GM18517 (cell line): Measurements from ENCODE around the gene SCARB1.

ENCODE experiments used
- ATAC-seq: cut with Tn5 transposase; IDR thresholded peaks from one replicate; pipeline ENCODE4 v1.9.1; 2021; ENCODE audit warnings: mild to moderate bottlenecking, moderate library complexity; ENCODE audit not compliant: unreplicated experiment

The SCARB1 gene

DNA sequence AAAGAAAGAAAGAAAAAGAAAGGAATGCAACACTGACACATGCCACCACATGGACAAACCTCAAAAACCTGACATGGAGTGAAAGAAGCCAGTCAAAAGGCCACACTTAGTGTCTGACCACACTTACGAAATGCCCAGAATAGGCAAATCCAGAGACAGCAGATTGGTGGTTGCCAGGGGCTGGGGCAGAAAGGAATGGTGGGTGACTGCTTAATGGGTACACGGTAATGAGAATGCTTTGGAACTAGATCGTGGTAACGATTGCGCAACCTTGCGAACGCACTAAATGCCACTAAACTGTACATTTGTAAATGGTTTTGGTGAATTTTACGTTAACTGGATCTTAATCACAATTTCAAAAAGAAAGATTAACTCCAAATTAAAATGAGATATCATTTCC, 39.5 kb downstream of the SCARB1 start:
- ATAC-seq: no peak

DNA sequence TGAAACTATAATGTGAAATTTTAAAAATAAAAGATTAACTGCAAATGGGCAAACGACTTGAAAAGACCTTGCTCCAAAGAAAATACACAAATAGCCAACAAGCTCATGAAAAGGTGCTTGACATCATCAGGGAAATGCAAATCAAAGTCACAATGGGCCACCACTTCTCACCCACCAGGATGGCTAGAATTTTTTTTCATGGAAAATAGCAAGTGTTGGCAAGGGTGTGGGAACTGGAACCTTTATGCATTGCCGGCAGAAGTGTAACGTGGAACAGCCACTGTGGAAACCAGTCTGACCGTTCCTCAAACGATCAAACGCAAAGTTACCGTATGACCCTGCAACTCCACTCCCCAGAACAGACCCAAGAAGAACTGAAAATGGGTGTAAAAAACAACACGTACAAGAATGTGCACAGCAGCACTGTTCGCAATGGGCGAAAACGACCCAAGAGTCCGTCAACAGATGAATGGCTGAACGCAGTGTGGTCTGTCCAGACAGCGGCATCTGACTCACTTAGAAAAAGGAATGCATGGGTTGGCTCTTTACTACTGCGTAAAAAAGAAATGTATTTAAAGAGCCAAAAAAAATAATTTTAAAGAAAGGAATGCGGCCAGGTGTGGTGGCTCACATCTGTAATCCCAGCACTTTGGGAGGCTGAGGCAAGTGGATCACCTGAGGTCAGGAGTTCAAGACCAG, 40.2 kb downstream of the SCARB1 start:
- ATAC-seq: no peak

DNA sequence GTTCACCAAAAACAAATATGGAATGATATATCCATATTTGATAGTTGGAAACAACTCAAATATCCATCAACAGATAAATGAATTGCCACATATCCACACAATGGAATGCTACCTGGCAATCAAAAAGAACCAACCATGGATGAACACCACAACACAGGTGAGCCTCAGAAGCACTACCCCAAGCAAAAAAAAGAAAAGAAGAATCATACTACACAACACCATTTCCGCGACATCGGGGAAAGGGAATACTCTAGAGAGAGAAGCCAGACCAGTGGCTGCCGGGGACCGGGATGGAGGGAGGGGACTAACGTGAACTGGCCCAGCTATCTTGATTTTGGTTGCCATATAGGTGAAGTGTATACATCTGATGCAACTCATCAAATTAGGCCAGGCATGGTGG, 41.4 kb downstream of the SCARB1 start:
- no peak for ATAC-seq

DNA sequence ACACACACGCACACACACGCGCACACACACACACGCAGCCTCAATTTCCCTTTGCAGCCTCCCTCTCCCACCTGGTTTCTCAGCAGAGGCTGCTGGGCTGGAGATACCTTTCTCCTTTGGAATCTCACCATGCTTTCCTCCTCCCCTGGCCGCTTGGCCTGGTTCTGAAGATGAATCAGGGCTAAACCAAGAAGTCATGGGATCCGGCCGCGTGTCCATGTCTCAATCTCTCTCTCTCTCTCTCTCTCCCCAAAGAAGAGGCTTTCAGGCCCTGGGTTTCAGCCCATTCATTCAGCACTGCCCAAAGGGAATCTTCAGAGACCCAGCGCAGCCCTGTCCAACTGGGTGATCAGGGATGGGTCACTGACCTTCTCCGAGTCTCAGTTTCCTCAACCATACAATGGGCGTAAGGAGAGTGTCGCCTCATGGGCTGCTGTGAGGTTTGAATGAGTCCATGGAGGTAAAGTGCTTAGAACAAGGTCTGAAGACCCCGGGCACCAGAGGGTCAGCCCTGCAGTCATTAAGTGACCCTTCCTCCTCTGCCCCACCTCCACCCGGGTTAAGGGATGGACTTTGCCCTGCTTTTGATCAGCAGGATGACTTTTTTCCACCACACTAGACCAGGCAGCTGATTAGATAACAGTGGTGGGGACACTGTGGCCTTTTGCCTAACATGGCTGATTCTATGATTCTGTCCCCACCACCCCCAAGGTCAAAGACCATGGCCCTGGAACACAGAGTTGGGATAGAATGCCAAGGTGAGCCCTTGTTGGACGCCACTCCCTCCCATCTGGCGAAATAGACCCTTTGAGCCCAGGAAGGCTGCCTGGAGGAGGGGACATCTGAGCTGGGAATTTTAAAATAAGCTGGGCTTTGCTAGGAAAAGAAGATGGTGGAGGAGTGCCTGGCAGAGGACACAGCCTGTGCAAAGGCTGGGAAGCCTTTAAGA, 42.1 kb downstream of the SCARB1 start:
- no peak for ATAC-seq

DNA sequence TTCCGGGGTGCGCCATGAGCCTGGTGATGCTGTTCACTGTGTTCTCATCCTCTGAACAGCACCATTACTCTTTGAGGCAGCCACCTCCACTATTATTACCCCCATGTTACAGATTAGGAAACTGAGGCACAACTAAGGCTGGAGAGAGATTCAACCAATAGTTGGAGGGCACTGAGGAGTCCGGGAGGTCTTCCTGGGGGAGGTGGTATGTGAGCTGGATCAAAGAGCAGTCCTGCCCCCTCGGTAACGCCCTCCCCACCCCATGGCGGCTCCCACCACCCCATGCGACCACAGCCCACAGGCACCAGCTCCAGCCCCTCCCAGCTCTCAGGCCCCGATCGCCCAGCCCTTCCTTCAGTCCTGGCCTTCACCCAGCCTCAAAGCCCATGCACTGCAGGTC, 43.5 kb downstream of the SCARB1 start:
- no peak for ATAC-seq

DNA sequence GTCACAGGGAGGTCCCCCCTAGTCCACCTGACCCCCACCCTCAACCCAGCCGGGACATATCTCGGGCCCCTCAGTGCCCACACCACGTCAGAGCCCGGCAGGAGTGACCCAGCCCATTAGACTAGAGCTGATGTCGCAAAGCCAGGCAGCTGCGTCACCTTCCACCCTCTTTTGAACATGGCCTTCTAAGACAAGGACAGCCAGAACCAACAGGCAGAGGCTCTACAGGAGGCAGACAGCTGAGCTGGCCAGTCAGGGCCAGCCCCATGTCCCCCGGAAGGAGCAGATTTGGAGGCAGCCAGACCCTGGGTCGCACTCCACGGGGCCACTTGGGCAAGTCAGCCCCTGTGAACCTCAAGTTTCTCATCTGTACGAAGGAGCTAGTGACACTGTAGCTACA, 44.1 kb downstream of the SCARB1 start:
- ATAC-seq: no peak

DNA sequence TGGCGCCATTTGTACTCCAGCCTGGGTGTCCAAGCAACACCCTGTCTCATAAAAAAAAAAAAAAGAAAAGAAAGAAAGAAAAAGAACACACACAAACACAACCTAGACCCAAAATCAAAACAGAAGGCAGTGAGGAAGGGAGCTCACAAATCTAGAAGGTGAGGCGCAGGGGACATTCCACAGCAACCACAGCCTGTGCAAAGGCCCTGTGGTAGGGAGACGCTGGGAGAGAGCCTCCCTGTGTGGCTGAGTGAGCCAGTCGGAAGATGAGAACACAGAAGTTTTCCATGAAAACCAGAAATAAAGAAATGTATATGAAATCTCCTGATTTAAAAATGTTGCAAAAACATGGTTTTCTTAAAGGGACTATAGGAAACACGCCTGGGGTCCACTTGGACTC, 44.6 kb downstream of the SCARB1 start:
- ATAC-seq: no peak

DNA sequence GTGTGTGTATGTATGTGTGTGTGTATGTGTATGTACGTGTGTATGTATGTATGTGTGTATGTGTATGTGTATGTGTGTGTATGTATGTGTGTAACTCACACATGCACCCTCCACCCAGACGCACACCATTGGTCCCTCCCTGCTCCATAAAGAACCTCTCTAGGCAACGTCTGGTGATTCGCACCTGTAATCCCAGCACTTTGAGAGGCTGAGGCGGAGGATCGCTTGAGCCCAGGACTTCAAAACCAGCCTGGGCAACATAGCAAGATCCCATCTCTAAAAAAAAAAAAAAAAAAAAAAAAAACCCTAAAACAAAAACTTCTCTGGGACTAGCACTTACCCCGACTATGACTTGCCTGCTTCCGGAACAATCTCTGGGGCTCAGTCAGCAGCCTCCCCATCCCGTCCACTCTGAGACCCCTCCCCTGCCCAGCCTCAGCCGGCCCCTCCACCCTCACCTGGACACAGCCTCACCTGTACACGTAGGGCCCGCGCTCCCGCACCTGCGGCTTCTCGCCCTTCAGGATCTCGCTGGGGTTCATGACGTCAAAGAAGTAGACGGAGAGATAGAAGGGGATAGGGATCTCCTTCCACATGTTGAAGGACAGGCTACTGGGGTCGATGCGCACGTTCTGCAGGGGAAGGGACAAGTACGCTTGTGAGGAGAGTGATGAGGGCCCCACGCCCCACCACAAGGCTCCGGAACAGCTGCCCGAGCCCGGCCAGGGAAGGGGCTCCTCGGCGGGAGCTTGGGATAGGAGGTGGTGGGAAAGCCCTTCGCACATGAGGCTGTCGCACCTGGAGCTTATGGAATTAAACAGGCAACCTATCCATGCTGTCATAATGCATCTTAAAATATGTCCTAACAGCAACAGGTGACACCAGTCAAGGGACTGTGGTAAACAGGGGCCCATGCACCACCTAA, 46.3 kb downstream of the SCARB1 start:
- no peak for ATAC-seq

DNA sequence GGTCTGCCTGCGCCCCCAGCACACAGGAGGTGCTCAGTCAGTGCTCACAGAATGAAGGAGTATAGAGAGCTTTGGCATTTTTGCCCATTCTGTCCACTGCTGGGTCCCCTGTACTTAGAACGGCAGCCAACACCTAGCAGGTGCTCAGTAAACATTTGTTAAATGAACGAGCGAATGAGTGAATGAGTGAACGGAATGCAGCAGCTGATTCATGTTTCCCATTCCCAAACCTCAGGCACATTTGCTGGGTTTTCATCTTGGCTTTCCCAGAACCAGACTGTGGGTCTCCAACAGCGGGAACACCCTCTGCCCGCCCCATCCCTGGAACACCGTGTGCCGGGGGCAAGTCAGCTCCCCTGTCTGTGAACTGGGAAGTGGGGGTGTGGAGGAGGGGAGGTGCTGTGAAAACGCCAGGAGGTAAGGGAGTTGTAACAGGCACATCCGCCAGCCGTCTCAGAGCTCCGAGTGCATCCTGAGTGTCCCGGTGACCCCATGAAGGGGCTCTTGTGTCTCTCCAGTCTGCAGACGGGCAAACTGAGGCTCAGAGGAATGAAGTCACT, 47.3 kb downstream of the SCARB1 start:
- no peak for ATAC-seq

DNA sequence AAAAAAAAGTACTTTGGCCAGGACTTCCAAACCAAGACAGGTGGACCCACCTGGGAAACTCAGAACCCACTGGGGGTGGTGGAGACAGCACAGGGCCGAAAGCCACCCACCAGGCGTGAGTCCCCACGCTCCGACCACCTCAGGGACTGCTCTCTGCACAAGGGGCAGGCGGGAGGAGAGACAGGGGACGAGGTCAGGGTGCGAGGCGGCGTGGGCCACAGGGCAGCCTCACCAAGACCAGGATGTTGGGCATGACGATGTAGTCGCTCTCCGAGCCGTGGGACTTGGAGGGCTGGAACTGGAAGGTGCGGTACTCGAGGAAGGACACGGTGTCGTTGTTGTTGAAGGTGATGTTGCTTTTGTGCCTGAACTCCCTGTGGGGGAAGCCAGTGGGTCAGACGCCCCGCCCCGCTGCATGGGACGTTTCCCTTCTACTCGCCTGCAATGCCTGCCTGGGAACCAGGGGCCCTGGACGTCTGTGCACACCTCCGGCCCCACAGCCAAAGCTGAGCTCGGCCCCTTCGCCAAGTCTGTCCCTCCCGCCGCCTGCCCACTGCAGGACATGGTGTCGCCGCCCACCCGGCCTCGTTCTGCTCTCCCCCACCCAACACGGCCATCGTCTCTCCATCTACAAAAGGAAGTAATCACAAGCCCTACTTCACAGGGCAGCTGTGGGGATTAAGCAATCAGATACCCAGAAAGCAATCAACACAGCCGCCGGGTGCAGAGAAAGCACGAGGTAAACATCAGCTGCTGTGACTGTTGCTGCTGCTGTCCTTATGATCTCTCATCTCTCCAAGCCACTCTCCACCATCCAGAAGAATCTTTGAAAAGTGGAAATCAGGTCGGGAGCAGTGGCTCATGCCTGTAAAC, 48.7 kb downstream of the SCARB1 start:
- no peak for ATAC-seq

DNA sequence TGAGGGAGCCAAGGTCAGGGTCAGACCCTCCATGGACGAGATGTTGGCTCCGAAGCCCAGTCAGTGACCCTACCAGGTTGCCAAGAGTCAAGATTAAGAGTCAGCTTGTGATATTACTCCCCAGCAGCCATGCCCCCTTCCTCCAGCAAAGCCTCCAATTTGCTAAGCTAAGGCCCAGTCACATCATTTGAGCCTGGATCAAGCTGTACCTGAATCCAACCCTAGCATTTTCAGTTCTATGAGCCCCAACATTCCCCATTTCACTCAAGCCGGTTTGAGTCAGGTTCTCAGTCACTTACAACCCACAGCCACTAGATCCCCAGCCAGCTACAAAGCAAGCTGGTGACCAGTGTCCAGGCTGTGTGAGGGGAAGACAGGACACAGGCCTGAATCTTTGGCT, 49.9 kb downstream of the SCARB1 start:
- ATAC-seq: no peak

DNA sequence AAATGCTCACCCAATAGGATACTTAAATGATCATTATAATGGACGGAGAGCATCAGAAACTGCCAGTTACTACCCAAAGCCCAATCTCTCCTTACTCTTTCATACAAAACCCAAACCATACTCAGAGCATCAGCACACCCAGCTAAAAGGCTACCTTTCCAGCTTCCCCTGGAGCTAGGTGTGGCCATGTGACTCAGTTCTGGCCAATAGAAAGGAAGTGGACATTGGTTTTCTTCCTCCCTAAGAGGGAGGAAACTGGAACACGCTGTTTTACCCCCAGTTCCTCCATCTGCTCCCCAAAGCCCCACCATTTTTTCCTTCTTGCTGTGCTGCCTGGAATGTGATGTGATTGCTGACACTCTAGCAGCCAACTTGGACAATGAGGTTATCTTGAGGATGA, 50.7 kb downstream of the SCARB1 start:
- ATAC-seq: no peak

DNA sequence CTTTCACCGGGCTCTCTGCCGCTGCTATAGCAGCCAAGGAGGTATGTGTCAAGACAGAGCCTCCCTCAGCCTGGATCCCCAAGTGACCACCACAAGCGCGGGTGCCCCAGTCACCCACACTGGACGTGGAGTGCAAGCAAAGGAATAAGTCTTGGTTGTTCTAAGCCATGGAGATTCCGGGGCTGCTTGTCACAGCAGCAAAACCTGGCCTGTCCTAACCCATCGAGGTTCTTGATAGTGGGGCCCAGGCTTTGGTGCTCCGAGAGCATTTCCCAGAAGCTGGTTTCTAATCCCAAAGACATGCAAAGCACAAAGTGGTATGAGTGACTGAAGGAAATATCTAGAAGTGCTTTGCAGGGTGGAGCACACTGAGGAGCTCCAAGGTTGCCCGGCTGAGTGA, 51.3 kb downstream of the SCARB1 start:
- no peak for ATAC-seq

DNA sequence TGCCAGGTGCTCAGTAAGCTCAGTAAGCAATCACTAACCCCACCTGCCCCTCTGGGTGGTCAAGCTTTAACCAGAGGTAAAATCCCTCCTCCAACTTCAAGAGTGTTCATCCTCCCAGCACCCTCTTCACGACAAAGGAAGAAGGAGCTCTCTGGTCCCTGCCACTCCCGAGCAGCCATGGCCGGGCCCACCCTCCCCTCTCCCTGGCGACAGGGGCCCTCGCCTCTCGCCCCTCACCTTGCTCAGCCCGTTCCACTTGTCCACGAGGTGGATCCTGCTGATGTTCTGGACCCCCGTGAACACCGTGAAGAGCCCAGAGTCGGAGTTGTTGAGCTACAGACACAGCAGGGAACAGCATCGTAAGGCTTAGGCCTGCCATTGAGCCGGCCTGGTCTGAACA, 52.0 kb downstream of the SCARB1 start:
- no peak for ATAC-seq

DNA sequence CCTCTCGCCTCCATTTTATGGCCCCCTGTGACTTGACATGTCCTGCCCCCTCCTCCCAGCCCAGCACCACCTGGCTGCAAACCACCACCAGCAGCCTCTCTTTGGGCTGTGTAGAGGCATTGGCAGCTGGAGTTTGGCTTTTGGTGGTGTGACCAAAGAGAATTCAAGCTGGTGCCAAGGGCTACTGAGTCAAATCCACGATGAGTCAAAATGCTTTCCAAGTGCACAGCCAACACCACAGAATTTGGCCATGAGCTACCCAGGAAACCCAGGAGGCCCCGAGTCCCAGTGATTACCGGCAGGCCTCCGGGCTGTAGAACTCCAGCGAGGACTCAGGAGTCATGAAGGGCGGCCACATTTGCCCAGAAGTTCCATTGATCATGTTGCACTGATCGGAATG, 53.8 kb downstream of the SCARB1 start:
- ATAC-seq: no peak

DNA sequence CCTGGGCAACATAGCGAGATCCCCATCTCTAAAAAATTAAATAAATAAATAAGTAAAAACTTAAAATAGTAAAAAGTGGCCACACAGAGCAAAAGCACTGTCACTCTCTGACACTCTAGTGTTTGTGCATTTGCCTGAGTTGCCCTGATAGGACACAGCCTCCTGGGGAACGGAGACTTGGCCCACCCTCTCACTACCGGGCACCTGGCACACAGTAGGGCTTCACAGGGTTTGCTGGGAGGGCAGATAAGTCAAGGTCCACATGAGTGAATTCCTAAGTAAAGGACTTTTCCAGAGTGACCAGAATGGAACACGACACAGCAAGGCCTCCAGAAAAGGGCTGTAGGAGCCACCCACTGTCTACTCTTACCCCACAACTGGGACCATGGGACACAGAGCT, 54.3 kb downstream of the SCARB1 start:
- no peak for ATAC-seq

DNA sequence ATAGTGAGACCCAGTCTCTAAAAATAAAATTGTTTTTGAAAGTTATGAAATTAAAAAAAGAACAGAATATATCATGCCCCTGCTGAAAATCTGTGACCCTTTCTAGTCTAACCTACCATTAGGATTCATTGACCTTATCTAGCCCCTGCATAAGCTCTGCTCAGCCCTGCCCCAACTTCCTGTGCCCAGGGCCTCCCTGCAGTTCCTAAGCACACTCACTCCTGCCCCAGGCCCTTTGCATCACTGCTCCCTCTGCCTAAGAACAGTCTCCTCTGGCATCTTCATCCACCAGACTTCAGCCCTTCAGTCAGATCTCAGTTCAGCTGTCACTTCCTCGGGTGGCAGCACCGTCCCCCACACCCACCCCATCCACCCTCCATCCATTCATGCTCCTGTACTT, 55.4 kb downstream of the SCARB1 start:
- no peak for ATAC-seq

DNA sequence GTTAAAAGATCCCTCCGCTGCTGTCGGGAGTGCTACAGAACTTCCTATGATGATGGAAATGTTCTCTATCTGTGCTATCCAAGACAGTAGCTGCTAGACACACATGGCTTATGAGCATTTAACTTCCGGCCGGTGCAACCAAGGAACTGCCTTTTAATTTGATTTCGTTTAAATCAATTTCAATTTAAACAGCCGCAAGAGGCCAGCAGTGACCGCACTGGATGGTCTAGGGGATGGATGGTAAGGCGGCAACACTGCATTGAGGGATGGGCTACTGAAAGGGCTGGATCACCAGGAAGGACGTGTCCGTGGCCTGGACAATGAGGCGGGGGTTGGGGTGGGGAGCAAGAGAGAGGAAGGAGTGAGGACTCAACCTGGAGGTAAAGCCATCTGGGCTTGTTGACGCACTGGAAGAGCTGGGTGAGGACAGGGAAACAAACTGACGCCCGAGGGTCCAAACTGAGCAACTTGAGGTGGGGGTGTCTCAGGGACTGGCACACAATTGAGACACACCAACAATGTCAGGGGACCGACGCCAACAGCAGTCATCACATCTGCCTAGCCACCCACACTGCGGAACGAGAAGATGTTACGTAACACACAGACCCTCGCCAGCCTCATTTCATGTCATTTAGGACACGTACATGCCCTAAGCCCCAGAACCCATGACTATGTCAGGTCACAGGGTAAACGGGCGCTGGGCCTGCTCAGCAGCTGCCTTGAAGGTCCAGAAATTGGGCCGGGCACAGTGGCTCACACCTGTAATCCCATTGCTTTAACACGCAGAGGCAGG, 57.6 kb downstream of the SCARB1 start:
- no peak for ATAC-seq

DNA sequence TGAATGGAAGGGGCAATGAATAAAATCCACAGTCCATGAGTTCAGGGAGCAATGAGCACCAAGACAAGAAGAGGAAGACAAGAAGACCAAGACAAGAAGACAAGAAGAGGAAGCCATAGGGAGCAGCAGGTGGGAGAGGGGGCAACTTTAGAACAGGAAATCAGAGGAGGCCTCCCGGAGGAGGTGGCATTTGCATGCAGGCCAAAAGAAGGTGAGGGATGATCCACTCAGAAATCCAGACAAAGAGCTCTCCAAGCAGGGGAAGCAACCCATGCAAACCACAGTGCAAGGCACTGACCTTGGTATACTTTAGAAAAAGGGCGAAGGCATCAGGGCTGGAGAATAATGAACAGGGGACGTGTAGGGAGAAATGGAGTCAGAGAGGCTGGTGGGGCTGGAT, 58.6 kb downstream of the SCARB1 start:
- ATAC-seq: no peak
